Activated CD4-positive, alpha-beta T cell treated with anti-CD3 and anti-CD28 coated beads, Interleukin-2, amount 10 ng/mL, durations not matched to agents 7 days and 5 days (primary cell): Measurements from ENCODE around the gene NSUN4. TPM values are rescaled to one million over a fixed set of nuclear protein-coding genes. Genes with fewer than 3 reads are reported as not detected.
"Not testable (repeated sequence)": the region's sequence is repeated elsewhere in the genome, so short reads cannot be mapped to it uniquely, and the experiment has no call there.

ENCODE experiments used
- CTCF ChIA-PET: fragments of 350-600 bp; sonication (Branson Sonifier 250); formaldehyde crosslinking; loops from one replicate; lab custom pipeline; 2021; ENCODE audit warnings: antibody characterized with exemption; lab: Charles Lee
- POLR2A ChIA-PET: fragments of 350-600 bp; sonication (Branson Sonifier 250); formaldehyde crosslinking; loops from one replicate; lab custom pipeline; 2021; ENCODE audit warnings: antibody characterized with exemption; lab: Charles Lee
- DNase-seq: peaks from one replicate; pipeline ENCODE4 v3.0.0-alpha.2; 2020
- H3K27ac Mint-ChIP-seq: one replicate; pipeline ENCODE4 v1.8.0; 2021; ENCODE audit warnings: mild to moderate bottlenecking, moderate library complexity, mixed read lengths
- H3K27me3 Mint-ChIP-seq: one replicate; pipeline ENCODE4 v1.8.0; 2021; ENCODE audit warnings: mixed read lengths
- H3K36me3 Mint-ChIP-seq: one replicate; pipeline ENCODE4 v1.8.0; 2021; ENCODE audit warnings: low read depth, mixed read lengths
- H3K4me1 Mint-ChIP-seq: one replicate; pipeline ENCODE4 v1.8.0; 2021; ENCODE audit warnings: mixed read lengths
- H3K4me3 Mint-ChIP-seq: one replicate; pipeline ENCODE4 v1.8.0; 2021; ENCODE audit warnings: mild to moderate bottlenecking, moderate library complexity, mixed read lengths
- H3K9me3 Mint-ChIP-seq: one replicate; pipeline ENCODE4 v1.8.0; 2021; ENCODE audit warnings: mixed read lengths
- total RNA-seq, 2 experiments: library from RNA; stranded (reverse); gene quantifications; one replicate each; pipeline ENCODE4 v1.2.3, GENCODE V29; 2021

The NSUN4 gene
- total RNA-seq, 2 experiments from 2014 or later: 22.2 to 22.3 TPM

DNA sequence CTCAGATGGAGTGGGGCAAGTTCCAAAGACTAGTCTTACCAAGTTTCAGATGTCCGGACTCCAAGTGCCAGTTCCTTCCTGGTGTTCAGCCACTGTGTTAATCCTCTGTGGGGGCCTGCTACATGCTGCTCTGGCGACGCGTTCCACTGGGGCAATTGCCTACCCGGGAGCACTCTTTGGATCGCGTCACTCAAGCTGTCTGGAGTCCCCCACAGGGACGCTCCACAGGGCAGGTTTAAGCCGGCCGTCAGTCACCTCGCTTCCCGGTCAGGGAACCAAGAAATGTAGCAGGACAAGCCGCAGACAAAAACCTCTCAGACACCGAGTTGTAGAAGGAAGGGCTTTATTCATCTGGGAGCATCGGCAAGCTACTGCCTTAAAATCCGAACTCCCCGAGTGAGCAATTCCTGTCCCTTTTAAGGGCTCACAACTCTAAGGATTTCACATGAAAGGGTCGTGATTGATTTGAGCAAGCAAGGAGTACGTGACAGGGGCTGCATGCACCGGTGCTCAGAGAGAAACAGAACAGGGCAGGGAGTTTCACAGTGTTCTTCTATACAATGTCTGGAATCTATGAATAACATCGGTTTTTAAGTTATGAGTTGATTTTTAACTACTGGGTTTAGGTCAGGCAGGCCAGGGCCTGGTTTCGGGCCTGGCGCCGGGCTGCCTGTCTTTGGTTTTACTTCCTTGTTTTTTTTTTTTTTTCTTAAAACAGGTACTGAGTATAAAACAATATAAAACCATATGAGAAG is 8.6 kb upstream of the NSUN4 start:
- H3K9me3 Mint-ChIP-seq, POLR2A ChIA-PET, DNase-seq, H3K36me3 Mint-ChIP-seq, H3K27me3 Mint-ChIP-seq, H3K4me3 Mint-ChIP-seq, H3K27ac Mint-ChIP-seq, H3K4me1 Mint-ChIP-seq: not testable (repeated sequence)
- CTCF ChIA-PET: interaction anchor here (1.8 kb wide), 1 partner anchor 16 kb away, joined by 5 read pairs; no protein-coding TSS in a partner anchor

DNA sequence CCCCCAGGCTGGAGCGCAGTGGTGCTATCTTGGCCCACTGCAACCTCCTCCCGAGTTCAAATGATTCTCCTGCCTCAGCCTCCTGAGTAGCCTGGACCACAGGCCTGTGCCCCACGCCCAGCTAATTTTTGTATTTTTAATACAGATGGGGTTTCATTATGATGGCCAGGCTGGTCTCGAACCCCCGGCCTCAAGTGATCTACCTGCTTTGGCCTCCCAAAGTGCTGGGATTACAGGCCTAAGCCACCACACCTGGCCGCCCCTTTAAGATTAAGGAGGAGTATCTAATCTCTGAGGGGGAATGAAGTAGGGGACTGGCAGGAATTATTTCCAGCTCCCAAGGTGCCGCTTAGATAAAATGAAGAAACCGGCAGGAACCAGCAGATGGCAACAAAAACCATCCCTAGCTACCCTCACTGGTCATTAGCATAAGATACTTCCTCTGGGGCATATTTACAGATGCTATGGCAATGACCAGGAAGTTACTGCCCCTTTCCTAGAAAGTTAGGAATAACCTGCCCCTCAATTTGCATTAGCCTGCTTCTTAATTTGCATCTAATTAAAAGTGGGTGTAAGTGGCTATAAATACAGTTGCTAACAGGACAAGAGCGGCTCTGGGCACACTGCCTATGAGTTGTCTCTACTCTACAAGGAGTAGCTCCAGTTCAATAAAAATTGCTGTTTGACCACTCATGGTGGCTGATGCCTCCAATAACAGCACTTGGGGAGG is 7.1 kb upstream of the NSUN4 start:
- H3K27me3 Mint-ChIP-seq: no peaks in the 10 kb centered on the region
- no peaks in the 10 kb centered on the region for H3K9me3 Mint-ChIP-seq
- no peaks in the 10 kb centered on the region for H3K36me3 Mint-ChIP-seq
- H3K4me1 Mint-ChIP-seq: no peaks in the 10 kb centered on the region
- no peak overlapping the region for H3K27ac Mint-ChIP-seq
- POLR2A ChIA-PET: no interaction called here
- DNase-seq: no peak
- CTCF ChIA-PET: interaction anchor here (1.2 to 1.8 kb wide), 4 partner anchors 10 to 52 kb away, joined by 3 to 5 read pairs (median 4); no protein-coding TSS in a partner anchor
- H3K4me3 Mint-ChIP-seq: no peak overlapping the region

DNA sequence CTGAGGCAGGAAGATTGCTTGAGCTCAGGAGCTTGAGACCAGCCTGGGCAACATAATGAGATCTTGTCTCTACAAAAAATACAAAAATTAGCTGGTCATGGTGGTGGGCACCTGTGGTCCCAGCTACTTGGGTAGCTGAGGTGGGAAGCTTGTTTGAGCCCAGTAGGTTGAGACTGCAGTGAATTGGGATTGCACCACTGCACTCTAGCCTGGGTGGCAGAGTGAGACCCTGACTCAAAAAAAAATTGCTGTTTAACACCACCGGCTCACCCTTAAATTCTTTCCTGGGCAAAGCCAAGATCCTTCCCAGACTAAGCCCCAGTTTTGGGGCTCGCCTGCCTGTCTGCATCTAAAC is 6.6 kb upstream of the NSUN4 start:
- H3K9me3 Mint-ChIP-seq: no peaks in the 10 kb centered on the region
- no peak overlapping the region for H3K4me3 Mint-ChIP-seq
- ChIA-PET CTCF (interaction anchor here (1.2 to 1.5 kb wide), 2 partner anchors 10 kb away, joined by 4 to 5 read pairs; no protein-coding TSS in a partner anchor), POLR2A (no interaction called here)
- no peak overlapping the region for H3K27ac Mint-ChIP-seq
- no peaks in the 10 kb centered on the region for H3K36me3 Mint-ChIP-seq
- peaks cover 3% of the 10 kb centered on the region for H3K4me1 Mint-ChIP-seq
- no peaks in the 10 kb centered on the region for H3K27me3 Mint-ChIP-seq
- no peak for DNase-seq

DNA sequence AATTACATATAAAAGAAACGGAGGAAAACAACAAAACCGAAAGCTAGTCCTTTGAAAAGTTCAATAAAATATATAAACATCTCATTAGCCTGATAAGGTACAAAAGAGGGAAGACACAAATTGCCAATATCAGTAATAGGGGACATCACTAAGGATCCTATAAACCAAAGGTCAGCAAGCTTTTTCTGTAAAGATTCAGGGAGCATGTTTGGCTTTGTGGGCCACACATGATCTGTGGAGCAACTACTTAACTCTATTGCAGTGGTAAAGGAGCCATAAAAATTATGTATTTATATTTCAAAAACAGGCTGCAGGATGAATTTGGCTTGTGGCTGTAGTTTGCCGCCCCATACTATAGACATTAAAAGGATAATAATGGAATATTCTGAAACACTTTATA is 5.5 kb upstream of the NSUN4 start:
- H3K27ac Mint-ChIP-seq: no peak overlapping the region
- no peaks in the 10 kb centered on the region for H3K27me3 Mint-ChIP-seq
- no peaks in the 10 kb centered on the region for H3K36me3 Mint-ChIP-seq
- CTCF ChIA-PET: no interaction called here
- no peaks in the 10 kb centered on the region for H3K9me3 Mint-ChIP-seq
- DNase-seq: no peak
- H3K4me3 Mint-ChIP-seq: no peak overlapping the region
- POLR2A ChIA-PET: no interaction called here
- peaks cover 10% of the 10 kb centered on the region for H3K4me1 Mint-ChIP-seq

DNA sequence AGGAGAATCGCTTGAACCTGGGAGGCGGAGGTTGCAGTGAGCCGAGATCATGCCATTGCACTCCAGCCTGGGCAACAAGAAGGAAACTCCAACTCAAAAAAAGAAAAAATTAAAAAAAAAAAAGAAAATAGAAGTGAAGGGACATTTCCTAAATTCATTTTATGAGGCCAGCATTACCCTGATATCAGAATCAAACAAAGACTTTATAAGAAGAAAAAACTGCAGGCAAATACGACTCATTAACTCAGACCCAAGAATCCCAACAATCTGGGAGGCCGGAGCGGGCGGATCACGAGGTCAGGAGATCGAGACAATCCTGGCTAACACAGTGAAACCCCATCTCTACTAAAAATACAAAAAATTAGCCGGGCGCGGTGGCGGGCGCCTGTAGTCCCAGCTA is 3.2 kb upstream of the NSUN4 start:
- CTCF ChIA-PET, H3K4me3 Mint-ChIP-seq, POLR2A ChIA-PET, H3K27ac Mint-ChIP-seq, H3K36me3 Mint-ChIP-seq, H3K9me3 Mint-ChIP-seq, DNase-seq, H3K27me3 Mint-ChIP-seq: not testable (repeated sequence)
- H3K4me1 Mint-ChIP-seq: peaks cover 30% of the 10 kb centered on the region

DNA sequence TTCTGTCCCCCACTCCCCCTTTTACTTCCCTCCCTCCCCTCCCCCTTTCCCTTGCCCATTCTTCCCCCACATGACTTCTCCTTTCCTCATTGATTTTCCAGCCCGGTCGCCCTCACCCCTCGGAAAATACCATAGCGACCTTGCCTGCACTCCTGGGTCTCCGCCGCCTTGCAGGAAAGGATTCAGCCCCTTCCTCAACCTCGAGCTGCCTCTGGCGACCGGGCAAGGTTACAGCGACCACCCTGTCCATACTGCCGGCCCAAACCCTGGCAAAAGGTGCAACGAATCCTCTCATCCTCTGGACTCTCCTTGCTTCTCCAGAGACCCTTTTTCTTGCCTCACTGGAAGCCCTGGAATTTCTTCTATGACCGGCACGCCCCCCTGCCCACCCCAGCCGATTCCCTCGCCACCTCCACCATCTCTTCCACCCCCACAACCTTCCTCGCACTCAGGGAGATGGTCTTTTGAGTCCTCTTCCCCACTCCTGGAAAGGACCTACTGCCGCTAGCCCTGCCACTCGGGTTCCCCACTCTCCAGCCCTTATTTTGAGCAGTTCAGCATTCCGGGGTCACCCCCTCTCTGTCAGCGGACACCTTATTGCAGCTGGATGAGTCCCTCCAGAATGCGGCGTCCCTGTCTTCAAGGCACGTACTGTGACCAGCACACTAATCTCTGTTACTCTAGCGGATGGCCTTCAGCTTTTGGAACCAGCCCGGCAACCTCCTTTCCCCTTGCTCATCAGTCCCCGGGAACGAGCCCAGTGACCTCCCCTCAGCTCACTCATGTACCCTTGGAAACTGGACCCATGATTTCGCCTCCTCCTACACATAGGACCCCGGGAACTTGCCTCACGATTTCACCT is 846 bp downstream of the NSUN4 start:
- CTCF ChIA-PET: interaction anchor here (0.5 to 3.0 kb wide), 11 partner anchors 9 to 1847 kb away, joined by 3 to 16 read pairs (median 3); partner anchors contain the start of genes LRRC41 and UQCRH
- H3K36me3 Mint-ChIP-seq: peaks cover 13% of the 10 kb centered on the region
- peaks cover 45% of the 10 kb centered on the region for H3K4me1 Mint-ChIP-seq
- peak overlapping the region; percentile 99 for H3K27ac Mint-ChIP-seq
- H3K27me3 Mint-ChIP-seq: no peaks in the 10 kb centered on the region
- no peaks in the 10 kb centered on the region for H3K9me3 Mint-ChIP-seq
- no peak for DNase-seq
- POLR2A ChIA-PET: interaction anchor here (0.5 to 1.4 kb wide), 3 partner anchors 37 to 263 kb away, joined by 3 to 7 read pairs (median 3); partner anchors contain the start of gene MKNK1
- H3K4me3 Mint-ChIP-seq: peak overlapping the region; percentile 100

DNA sequence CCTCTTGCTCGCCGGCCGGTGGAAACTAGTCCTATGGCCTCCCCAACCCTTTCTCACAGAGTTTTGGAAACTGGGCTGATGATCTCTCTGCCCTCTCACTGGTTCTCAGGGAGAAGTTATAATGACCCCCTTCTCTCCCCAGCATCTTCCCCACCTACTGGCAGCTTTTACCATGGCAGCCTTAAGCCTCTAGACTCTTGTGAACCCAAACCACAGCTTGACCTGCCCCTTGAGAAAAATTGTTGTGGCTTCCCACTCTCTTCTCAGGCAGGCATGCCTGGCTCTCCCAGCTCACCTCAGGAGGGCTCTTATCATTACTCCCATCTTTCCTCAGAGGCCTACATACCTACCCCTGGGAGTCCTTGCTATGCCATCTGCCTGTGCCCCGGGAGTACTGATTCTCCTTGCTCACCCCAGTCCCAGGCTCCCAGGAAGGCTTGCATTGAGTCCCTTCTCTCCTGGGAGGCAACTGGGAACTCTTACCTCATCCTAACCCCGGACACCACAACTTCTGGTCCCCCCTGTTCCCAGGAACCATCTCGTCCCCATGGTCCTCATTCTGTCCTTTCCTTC is 1.6 kb downstream of the NSUN4 start:
- peaks cover 45% of the 10 kb centered on the region for H3K4me1 Mint-ChIP-seq
- H3K4me3 Mint-ChIP-seq: peak overlapping the region; percentile 100
- POLR2A ChIA-PET: no interaction called here
- H3K27me3 Mint-ChIP-seq: no peaks in the 10 kb centered on the region
- peaks cover 15% of the 10 kb centered on the region for H3K36me3 Mint-ChIP-seq
- H3K9me3 Mint-ChIP-seq: no peaks in the 10 kb centered on the region
- CTCF ChIA-PET: interaction anchor here (1.2 to 3.0 kb wide), 2 partner anchors 16 to 98 kb away, joined by 3 to 16 read pairs; no protein-coding TSS in a partner anchor
- peak; percentile 15 for DNase-seq
- peak overlapping the region; percentile 99 for H3K27ac Mint-ChIP-seq

DNA sequence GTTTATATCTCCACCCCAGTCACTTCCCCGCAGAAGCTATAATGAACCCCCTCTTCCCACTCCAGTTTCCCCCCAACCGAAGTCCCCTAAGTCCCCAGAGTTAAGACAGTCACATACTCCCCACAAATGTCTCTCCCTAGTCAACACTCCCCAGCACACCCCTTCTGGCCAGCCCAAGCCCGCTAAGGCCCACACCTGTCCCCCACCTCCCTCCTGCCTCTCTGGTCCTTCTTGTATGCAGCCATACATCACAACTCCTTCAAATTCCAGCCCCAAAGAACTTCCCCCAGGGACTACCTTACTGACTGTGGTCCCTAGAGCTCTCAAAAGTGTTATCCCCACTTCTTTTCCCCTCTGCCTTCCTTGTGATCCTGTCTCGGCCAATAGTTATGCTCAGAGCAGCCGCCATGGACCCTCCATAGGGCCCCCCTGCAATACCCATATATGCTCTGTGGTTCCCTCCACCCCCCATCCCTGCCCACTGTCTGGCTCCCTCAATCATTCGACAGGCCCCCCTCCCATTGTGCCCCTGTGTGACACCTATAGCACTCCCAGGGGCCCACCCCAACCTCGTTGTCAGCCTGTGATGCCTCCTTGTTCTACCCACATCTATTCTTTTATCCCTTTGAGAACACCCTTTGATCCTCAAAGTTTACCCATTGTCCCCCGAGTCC is 2.2 kb downstream of the NSUN4 start:
- ChIA-PET CTCF (interaction anchor here (1.2 to 1.7 kb wide), 2 partner anchors 9 to 17 kb away, joined by 3 to 4 read pairs; no protein-coding TSS in a partner anchor), POLR2A (no interaction called here)
- no peaks in the 10 kb centered on the region for H3K27me3 Mint-ChIP-seq
- no peak overlapping the region for H3K4me3 Mint-ChIP-seq
- H3K27ac Mint-ChIP-seq: peak overlapping the region; percentile 99
- H3K4me1 Mint-ChIP-seq: peaks cover 49% of the 10 kb centered on the region
- no peak for DNase-seq
- H3K9me3 Mint-ChIP-seq: no peaks in the 10 kb centered on the region
- peaks cover 15% of the 10 kb centered on the region for H3K36me3 Mint-ChIP-seq

DNA sequence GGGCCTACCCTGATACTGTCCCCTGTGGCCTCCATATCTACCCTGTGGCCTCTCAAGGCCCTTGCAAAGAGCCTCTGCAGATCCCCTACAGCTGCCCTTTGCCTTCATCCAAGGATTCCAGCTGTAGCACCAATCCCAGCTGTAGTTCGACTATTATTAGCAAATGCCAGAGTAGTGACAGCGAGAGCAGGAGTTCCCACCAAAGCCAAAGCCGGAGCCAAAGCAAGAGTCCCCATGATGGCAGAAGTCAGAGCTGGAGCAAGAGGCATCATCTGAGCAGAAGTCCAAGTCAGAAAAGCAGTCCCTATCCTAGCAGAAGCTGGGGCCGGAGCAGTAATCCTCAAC is 2.7 kb downstream of the NSUN4 start:
- Mint-ChIP-seq H3K27me3 (no peaks in the 10 kb centered on the region), H3K4me1 (peaks cover 54% of the 10 kb centered on the region), H3K27ac (no peak overlapping the region), H3K9me3 (no peaks in the 10 kb centered on the region), H3K36me3 (peaks cover 18% of the 10 kb centered on the region), H3K4me3 (no peak overlapping the region)
- DNase-seq: no peak
- POLR2A ChIA-PET: interaction anchor here (0.6 kb wide), 1 partner anchor 99 kb away, joined by 3 read pairs; no protein-coding TSS in a partner anchor
- CTCF ChIA-PET: interaction anchor here (1.3 to 1.7 kb wide), 2 partner anchors 10 to 46 kb away, joined by 3 to 4 read pairs; no protein-coding TSS in a partner anchor

DNA sequence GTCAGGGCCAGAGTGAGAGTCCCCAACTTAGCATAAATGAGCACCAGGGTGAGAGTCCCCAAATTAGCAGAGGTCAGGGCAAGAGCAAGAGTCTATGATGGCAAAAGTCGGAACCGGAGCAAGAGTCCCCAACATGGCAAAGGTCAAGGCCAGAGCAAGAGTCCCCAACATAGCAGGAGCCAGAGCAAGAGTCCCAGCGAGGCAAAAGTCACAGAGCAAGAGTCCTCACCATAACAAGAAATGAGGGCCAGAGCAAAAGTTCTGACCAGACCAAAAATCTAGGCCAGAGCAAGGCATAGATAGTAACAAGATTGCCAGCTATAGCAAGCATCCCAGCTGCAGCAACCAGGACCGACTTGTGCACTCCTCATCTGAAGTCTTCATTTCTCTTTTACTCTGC is 3.1 kb downstream of the NSUN4 start:
- H3K36me3 Mint-ChIP-seq: peaks cover 18% of the 10 kb centered on the region
- no peaks in the 10 kb centered on the region for H3K9me3 Mint-ChIP-seq
- no peak for DNase-seq
- peaks cover 52% of the 10 kb centered on the region for H3K4me1 Mint-ChIP-seq
- no peaks in the 10 kb centered on the region for H3K27me3 Mint-ChIP-seq
- no peak overlapping the region for H3K4me3 Mint-ChIP-seq
- CTCF ChIA-PET: interaction anchor here (1.0 to 1.7 kb wide), 3 partner anchors 10 to 47 kb away, joined by 3 to 4 read pairs (median 4); no protein-coding TSS in a partner anchor
- POLR2A ChIA-PET: interaction anchor here (0.6 to 0.9 kb wide), 2 partner anchors 99 to 823 kb away, joined by 3 to 4 read pairs; no protein-coding TSS in a partner anchor
- H3K27ac Mint-ChIP-seq: no peak overlapping the region

DNA sequence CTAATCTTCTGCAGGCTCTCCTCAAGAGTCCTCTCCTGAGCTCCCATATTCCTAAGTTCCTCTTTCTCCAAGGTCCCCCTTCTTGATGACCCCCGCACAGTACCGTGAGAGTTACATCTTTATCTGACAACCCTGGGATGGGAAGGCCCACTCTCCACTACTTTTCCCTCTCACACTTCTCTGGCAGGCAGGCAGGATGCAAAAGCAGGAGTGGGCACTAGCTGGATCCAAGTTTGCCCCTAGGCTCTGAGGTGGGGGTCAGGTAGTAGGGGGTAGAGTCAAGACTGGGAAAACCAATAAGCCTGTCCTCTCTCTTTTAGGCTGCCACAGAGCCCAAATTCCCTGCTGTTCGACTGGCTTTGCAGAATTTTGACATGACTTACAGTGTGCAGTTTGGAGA is 3.9 kb downstream of the NSUN4 start:
- no peaks in the 10 kb centered on the region for H3K9me3 Mint-ChIP-seq
- no peaks in the 10 kb centered on the region for H3K27me3 Mint-ChIP-seq
- peaks cover 46% of the 10 kb centered on the region for H3K4me1 Mint-ChIP-seq
- no peak for DNase-seq
- POLR2A ChIA-PET: interaction anchor here (0.9 kb wide), 1 partner anchor 824 kb away, joined by 4 read pairs; no protein-coding TSS in a partner anchor
- CTCF ChIA-PET: interaction anchor here (1.0 to 1.7 kb wide), 3 partner anchors 11 to 48 kb away, joined by 3 to 4 read pairs (median 4); no protein-coding TSS in a partner anchor
- H3K4me3 Mint-ChIP-seq: no peak overlapping the region
- H3K27ac Mint-ChIP-seq: no peak overlapping the region
- peaks cover 21% of the 10 kb centered on the region for H3K36me3 Mint-ChIP-seq
